Measurements from ENCODE around the gene SETBP1. TPM values are rescaled to one million over a fixed set of nuclear protein-coding genes. Genes with fewer than 3 reads are reported as not detected.

SETBP1 gene
- total RNA-seq (2014; rRNA removed; shearing (Covaris generic)), result 2.7 and 3.3 TPM in 2 replicates

GRCh38 chr18:44680273-44681075 is at the start of gene SETBP1:
Gene SETBP1 (plus strand): TSS chr18:44680888. CDS start chr18:44701347, 20,459 bp downstream.

Small RNA genes lying within 50 kb of the gene (small RNA-seq; reads per million reads assigned to genes)
- not detected for gene MIR4319

All from A375 (cell line).